Measurements from ENCODE around the gene LRMDA.

DNA sequence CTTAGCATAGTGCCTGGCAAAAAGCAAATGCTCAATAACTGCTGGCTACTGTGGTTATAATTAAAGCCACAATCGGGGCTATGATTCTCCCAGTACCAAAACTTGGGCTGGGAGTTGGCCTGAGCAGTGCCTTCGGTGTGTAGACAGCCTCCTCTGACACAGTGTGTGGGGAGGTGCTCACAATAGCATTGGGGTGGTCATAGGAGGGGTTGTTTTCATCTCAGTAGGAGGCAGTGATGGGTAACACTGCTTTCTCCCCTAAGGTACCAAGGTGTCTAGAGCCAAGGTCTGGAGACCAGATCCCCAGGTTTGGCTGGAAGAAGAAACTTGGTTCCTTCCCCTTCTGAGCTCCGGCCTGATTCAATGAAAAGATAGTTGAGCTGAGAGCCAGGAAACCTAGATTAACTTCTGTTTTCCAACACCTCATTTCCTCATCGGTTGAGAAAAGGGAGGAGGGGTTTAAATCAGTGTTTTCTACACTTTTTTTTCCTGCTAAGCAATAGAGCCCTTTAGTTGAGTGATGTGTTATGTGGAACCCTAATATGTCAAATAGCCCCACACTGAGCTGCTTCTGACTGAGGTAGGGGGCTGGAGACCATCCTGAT, 68.2 kb downstream of the LRMDA start:
- TF ChIP-seq, protein P1, sequence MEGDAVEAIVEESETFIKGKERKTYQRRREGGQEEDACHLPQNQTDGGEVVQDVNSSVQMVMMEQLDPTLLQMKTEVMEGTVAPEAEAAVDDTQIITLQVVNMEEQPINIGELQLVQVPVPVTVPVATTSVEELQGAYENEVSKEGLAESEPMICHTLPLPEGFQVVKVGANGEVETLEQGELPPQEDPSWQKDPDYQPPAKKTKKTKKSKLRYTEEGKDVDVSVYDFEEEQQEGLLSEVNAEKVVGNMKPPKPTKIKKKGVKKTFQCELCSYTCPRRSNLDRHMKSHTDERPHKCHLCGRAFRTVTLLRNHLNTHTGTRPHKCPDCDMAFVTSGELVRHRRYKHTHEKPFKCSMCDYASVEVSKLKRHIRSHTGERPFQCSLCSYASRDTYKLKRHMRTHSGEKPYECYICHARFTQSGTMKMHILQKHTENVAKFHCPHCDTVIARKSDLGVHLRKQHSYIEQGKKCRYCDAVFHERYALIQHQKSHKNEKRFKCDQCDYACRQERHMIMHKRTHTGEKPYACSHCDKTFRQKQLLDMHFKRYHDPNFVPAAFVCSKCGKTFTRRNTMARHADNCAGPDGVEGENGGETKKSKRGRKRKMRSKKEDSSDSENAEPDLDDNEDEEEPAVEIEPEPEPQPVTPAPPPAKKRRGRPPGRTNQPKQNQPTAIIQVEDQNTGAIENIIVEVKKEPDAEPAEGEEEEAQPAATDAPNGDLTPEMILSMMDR (IDR thresholded peaks at IDR 0.05; ENCODE audit: borderline replicate concordance, extremely low read depth, low read length, poor library complexity, severe bottlenecking), result no peak
- TF ChIP-seq EZH2 (IDR thresholded peaks at IDR 0.05; ENCODE audit: borderline replicate concordance, low read depth, low read length, severe bottlenecking), result no peak

All from DND-41 (cell line).